IPS DF 4.7 (cell line): ENCODE data around the gene ALDH7A1.
"Not testable (repeated sequence)": the region's sequence is repeated elsewhere in the genome, so short reads cannot be mapped to it uniquely, and the experiment has no call there.

Experiments
- DNase-seq: peaks from one replicate; pipeline ENCODE4 v3.0.0-alpha.2; 2013; ENCODE audit warnings: low spot score; ENCODE audit errors: extremely low read depth

Gene ALDH7A1

DNA sequence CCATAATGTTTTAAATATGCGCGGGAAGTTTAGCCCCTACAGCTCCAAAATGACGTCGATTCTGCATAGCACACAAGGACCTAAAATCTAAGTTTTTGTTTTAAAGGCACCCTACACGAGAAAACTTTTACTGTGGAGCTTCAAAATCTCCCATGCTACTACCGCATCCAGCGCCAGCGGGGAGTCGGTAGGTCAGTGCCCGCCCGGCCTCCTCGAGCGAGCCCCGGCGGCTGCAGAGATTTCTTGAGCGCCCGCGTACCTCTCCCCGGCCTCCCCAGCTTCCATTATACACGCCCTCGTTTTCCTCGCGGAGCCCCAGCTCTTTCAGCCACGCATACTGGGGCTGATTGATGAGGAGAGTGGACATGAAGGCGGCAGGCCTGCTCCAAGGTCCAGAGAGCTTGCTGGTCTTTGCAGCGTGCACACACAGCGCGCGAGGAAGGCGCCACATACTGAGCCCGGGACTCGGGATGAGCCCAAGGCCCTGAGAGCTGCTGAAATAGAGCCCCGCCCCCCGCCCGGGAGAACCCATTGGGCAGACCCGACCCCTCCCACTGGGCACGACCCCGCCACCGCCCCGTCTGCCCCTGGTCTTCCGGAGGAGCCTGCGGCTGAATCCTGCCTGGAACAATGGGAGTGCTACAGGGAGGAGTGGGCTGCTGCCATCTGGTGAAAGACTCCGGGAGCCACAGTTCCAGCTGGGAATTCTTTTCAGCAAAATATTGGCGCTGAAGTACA, at the start of gene ALDH7A1:
Gene ALDH7A1 (minus strand): TSS at position 472 of the 738 bp plus-strand sequence. CDS start 21 bp downstream, at position 451.
- no peak for DNase-seq

DNA sequence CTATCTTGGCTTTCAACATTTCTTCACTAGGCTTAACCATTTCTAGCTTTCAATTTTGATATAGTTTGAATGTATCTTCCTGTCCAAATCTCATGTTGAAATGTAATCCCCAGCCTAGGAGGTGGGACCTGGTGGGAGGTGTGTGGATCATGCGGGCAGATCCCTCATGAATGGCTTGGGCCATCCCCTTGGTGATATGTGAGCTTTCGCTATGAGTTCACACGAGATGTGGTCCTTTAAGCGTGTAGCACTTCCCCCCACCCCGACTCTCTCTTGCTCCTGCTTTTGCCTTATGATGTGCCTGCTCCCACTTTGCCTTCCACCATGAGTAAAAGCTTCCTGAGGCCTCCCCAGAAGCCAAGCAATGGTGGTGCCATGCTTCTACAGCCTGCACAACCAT, 46.4 kb upstream of the ALDH7A1 start:
- no peak for DNase-seq

DNA sequence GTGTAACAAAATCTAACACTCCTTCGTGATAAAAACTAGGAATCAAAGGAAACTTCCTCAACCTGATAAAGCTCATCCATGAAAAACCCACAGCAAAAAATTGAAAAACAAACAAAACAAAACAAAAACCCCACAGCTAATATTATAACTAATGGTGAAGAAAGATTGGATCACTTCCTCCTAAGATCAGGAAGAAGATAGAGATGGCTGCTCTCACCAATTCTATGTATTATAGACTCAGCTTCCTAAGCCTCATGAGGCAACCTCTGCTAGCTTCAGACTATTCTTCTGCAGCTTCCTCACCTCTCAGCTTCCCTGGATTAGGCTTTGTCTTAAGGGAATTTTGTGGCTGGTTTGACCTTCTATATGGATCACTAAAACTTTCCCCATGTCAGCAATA, 45.8 kb upstream of the ALDH7A1 start:
- DNase-seq = no peak

DNA sequence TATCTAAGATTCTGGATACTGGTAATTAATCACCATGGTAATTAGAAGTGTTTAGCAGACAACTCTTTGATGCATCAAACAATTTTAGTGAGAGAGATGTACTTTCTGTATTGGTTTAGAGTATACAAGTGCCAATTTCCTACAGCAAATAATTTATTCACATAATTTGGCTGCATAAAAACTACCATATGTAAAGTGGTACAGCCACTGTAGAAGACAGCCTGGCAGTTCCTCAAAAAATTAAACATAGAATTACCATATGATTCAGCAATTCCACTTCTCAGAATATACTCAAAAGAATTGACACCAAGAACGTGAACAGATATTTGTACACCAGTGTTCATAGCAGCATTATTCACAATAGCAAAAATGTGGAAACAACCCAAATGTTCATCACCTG, 41.9 kb upstream of the ALDH7A1 start:
- no peak for DNase-seq

DNA sequence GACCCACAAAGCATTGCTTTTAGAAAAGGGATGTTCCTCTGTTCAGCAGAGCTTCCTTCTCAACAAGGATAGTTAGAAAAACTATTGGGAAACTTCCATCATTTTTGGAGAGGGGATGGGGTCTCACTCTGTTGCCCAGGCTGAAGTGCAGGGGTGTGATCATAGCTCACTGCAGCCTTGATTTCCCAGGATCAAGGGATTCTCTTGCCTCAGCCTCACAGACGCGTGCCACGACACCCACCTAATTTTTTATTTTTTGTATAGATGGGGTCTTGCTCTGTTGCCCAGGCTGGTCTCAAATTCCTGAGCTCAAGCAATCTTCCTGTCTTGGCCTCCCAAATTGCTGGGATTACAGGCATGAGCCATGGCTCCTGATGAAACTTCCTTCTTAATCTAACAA, 40.6 kb upstream of the ALDH7A1 start:
- no peak for DNase-seq

DNA sequence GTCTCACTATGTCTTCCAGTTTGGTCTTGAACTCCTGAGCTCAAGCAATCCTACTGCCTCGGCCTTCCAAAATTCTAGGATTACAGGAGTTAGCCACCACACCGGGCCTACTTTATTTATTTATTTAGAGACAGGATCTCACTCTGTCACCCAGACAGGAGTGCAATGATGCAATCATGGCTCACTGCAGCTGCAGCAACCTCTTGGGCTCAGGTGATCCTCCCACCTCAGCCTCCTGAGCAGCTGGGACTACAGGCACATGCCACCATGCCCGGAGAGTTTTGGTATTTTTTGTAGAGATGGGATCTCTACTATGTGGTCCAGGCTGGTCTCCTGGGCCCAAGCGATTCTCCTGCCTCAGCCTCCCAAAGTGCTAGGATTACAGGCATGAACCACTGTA, 38.5 kb upstream of the ALDH7A1 start:
- DNase-seq = no peak

DNA sequence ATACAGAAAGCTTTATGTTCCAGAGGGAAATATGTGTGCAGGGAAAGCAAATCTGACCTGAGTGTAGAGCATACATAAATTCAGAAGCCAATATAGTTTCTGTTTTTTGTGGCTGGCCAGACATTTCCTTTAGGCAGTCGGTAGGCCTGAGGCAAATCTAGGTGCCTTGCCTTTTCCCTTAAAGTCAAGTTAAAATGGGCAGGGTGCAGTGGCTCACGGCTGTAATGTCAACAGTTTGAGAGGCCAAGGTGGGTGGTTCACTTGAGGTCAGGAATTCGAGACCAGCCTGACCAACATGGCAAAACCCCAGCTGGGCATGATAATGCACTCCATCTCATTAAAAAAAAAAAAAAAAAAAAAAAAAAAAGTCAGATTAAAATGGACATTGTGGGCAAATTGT, 36.9 kb upstream of the ALDH7A1 start:
- no peak for DNase-seq

DNA sequence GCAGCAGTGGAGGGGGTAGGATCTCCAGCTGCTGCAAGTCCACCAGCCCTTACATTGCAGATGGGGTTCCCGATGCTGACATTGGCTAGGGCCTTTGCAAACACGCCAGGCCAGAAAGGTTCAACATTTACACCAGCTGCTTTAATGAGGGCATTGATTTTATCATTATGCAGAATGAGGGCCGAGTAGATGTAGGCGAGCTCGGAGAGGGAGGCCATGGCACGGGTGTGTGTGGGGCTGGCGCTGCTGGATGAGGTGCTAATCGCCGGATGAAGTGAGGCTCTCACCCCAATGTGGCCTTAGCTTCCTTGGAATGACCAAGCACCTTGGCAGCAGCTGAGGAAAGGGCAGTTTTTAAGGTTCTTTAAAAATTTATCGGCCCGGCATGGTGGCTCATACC, 33.1 kb upstream of the ALDH7A1 start:
- no peak for DNase-seq

DNA sequence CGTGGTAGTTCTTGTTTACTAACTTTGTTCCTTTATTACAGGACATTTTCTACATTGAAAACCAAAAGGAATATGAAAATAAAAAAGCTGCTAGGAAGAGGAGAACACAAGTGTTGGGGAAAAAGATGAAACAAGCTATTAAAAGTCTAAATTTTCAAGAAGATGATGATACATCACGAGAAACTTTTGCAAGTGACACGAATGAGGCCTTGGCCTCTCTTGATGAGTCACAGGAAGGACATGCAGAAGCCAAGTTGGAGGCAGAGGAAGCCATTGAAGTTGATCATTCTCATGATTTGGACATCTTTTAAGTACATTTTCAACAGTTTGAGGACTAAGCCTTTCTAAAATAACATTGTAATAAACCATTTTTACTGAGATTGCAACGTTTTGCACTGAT, 29.5 kb upstream of the ALDH7A1 start:
- no peak for DNase-seq

DNA sequence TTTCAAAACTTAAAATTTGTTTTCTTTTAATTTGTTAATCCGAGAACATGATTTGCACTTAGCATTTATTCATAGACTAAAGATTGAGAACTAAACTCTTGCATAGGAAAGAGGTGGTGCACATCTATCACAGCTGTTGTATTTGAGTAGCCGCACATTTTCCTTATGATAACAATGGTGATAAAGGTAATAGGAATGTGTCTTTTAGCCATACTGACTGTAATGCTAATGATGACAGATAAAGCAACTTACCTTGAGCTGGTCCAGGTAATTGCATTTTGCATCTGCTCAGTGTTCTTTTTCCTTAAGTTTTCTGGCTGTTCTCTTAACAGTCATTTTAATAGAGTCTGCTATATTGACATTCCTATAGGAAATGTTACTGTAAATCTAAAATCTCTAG, 24.8 kb upstream of the ALDH7A1 start:
- DNase-seq = no peak

DNA sequence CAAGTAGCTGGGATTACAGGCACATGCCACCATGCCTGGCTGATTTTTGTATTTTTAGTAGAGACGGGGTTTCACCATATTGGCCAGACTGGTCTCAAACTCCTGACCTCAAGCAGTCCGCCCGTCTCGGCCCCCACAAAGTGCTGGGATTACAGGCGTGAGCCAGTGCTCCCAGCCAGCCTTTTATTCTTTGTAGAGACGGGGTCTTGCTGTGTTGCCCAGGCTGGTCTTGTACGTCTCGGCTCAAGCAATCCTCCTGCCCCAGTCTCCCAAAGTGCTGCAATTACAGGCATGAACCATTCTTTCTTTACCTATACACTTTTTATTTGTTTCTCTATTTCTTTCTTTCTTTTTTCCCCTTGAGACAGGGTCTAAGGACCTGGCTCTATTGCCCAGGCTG, 22.6 kb upstream of the ALDH7A1 start:
- not testable (repeated sequence) for DNase-seq

DNA sequence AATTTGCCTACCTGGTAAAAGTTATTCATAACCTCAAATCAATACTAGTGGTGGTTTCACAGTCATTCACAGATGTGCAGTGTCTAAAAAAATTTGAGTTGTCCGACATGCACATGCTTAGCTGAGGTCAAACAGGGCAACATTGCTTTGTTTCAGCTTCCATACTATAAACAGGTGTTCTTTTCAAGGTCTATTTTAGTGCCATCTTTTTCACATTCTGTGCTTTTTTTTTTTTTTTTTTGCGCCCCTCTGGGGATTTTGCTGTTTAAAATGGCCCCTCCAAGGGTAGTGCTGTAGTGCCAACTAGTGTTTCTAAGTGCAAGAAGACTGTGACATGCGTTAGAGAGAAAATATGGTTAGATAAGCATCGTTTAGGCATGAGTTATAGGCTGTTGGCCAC, 20.3 kb upstream of the ALDH7A1 start:
- DNase-seq = no peak

DNA sequence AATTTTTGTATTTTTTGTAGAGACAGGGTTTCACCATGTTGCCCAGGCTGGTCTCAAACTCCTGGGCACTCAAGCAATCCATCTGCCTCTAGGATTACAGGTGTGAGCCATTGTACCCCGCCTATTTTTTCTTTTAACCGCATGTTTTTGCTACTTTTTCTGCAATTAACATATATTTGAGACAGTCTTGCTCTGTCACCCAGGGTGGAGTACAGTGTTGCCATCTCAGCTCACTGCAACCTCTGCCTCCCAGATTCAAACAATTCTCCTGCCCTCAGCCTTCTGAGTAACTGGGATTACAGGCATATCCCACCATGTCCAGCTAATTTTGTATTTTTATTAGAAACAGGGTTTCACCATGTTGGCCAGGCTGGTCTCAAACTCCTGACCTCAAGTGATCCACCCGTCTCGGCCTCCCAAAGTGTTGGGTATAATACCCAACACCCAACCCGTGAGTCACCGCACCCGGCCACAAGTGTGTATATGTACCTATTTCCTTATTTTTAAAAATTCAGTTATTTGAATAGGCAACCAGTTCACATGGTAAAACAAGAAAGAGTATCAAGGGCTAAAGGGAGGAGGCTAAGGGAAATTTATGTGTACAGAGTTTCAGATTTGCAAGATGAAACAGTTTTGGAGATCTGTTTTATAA, 19.0 kb upstream of the ALDH7A1 start:
- no peak for DNase-seq

DNA sequence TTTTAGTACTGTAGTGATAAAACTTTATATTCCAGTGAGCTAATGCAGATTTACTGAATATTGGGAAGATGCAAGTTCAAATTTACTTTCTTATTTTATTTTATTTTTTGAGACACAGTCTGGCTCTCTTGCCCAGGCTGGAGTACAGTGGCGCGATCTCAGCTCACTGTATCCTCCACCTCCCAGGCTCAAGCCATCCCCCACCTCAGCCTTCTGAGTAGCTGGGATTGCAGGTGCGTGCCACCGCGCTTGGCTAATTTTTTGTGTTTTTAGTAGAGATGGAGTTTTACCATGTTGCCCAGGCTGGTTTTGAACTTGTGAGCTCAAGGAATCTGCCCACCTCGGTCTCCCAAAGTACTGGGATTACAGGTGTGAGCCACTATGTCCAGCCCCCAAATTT, 15.6 kb upstream of the ALDH7A1 start:
- no peak for DNase-seq

DNA sequence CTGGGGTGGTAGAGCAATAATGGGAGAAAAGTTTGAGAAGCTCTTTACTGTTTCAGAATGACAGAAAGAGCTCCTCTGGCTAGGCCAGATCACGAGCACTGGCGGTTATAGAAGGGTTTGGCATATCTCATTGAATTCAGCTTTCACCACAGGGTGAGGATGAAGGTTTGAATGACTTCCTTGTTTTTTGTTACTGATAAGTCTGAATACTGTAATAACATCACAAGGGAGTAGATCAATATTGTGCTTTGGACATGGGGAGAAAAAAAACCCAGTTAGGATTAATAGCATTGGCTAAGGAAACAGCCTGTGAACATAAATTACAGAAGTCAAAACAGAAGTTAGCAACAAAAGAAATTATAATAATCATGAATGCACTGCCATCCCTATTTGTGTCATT, 15.1 kb upstream of the ALDH7A1 start:
- DNase-seq = no peak

DNA sequence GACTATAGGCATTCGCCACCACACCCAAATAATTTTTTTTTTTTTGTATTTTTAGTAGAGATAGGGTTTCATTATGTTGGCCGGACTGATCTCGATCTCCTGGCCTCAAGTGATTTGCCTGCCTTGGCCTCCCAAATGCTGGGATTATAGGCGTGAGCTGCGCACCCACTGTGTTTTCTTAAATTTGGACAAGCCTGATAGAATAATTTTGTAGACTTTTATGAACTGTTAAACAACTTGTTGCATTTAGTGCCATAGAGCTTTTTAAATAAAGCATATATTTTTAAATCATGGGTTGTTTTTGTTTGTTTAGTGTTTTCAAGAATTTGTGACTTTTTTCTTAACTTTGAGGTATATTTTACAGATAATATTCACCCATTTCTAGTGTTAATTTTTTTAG, 10.5 kb upstream of the ALDH7A1 start:
- DNase-seq = no peak

DNA sequence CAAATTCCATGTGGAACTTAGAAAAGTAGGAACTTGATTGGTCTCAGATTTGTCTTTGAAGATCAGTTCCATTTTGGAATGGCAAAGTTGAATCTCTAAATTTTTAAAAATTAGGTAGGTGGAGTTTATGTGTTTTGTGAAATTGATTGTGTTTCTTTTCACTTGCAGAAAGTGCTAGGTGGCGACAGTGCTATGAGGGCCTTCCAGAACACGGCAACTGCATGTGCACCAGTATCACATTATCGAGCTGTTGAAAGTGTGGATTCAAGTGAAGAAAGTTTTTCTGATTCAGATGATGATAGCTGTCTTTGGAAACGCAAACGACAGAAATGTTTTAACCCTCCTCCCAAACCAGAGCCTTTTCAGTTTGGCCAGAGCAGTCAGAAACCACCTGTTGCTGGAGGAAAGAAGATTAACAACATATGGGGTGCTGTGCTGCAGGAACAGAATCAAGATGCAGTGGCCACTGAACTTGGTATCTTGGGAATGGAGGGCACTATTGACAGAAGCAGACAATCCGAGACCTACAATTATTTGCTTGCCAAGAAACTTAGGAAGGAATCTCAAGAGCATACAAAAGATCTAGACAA, 8.5 kb upstream of the ALDH7A1 start:
- DNase-seq = no peak

DNA sequence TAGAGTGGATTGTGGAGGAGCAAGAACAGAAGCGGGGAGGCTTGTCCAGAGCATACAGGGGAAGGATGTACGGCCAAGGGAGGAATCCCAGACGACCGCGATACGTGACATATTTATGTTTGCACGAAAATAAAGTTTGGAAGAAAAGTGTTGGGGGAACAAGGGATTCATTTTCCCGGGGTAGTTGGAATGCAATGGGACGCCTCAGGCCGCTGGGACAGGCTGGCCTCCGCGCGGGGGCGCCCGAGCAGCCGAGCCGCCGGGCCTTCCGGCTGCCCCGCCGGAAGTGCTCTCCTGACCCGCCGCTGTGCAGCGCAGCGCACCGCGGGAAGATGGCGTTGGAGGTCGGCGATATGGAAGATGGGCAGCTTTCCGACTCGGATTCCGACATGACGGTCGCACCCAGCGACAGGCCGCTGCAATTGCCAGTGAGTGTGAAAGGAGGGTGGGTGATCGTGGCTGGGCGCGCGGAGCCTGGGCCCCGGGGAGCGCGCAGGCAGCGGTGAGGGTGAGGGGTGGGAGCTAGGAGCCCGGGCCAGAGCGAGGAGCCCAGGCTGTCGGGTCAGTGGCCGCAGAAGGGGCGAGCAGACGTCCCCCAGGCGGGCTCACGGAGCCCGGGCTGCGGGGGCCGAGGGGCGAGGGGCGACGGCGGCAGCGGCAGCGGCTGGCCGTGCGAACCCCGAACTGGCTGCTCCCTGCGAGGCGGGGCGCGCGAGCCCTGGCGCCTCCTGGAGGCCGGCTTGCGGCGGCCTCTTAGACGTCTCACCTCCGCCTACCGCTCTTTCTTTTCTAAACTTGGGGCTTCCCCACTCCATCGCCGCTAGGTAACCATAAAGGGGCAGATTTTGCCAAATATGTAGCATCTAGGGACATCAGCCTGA, 5.9 kb upstream of the ALDH7A1 start, which contains the start of gene PHAX:
Gene PHAX (plus strand): TSS at position 317 of the 881 bp plus-strand sequence. CDS start 16 bp downstream, at position 333.
- DNase-seq = no peak

DNA sequence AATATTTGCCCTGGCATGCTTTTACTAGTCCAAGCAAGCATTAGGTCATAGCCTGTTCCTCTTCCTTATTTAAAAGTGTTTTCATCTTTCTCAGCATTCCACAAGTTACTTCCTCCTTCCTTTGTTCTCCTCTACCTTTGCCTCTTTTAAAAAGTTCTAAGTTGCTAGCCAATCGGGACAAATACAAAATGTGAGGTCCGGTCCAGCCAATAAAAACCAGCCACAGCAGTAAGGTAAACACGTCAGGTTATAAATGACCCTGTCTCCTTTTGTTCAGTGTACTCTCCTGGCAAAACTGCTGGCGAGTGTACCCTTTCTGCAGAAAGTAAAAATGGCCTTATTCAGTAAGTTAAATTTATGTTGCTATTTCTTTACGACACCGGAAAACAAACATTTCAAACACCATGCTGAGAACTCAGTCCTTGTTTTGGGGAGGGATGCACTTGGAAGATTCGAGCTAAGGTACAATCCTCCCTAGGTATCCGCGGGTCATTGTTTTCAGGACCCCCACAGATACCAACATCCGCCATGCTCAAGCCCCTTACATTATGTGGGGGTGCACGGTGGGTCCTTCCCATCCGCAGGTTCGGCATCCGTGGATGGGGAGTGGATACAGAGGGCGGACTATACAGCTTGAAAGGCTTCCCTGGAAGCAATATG, 5.1 kb upstream of the ALDH7A1 start:
- DNase-seq = not testable (repeated sequence)

DNA sequence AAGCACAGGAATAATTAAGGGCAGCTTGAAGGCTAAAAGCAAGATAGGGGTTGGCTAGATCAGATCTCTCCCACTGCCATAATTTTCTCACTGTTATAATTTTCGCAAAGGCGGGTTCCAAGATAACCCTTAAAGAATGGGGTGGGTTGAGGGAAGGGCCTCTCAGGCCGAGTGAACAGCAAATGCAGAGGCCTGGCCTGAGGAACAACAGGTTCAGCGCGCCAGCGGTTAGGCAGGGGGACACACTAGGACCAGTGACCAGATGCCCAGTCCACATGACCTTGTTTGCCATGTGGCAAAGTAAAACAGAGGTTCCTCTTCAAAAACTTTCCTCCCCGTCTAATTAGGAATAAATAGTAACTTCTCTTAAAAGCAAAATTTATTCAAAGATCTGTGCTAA, 4.5 kb upstream of the ALDH7A1 start:
- DNase-seq = no peak

DNA sequence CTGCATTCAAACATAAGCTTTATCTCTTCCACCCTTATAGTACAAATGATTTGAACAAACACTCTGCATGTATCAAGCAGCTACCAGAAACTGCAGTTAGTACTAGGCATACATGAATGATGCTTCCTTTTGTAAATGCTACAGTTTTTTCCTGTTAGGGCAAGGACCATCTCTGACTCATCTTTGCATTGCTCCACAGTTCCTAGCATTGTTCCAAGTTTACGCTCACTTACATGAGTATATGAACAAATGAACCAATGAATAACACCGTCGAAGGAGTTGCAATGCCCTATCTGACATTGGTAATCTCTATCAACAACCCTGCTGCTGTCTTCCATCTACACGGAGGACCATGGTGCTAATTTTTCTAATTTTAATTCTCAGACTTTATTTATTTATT, 2.1 kb upstream of the ALDH7A1 start:
- no peak for DNase-seq
